Measurements from ENCODE around the gene NCBP3.

- TF ChIP-seq, protein P1, sequence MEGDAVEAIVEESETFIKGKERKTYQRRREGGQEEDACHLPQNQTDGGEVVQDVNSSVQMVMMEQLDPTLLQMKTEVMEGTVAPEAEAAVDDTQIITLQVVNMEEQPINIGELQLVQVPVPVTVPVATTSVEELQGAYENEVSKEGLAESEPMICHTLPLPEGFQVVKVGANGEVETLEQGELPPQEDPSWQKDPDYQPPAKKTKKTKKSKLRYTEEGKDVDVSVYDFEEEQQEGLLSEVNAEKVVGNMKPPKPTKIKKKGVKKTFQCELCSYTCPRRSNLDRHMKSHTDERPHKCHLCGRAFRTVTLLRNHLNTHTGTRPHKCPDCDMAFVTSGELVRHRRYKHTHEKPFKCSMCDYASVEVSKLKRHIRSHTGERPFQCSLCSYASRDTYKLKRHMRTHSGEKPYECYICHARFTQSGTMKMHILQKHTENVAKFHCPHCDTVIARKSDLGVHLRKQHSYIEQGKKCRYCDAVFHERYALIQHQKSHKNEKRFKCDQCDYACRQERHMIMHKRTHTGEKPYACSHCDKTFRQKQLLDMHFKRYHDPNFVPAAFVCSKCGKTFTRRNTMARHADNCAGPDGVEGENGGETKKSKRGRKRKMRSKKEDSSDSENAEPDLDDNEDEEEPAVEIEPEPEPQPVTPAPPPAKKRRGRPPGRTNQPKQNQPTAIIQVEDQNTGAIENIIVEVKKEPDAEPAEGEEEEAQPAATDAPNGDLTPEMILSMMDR (IDR thresholded peaks at IDR 0.05) = no peak
- TF ChIP-seq POLR2AphosphoS5 (IDR thresholded peaks at IDR 0.05) (no peak), POLR2A (IDR thresholded peaks at IDR 0.05) (no peak), EP300 (IDR thresholded peaks at IDR 0.05) (no peak)
Measured at GRCh38 chr17:3805581-3805980, 40.5 kb downstream of the NCBP3 start.
